ENCODE measurements around the gene ZNF708.
"Not testable (repeated sequence)": the region's sequence is repeated elsewhere in the genome, so short reads cannot be mapped to it uniquely, and the experiment has no call there.

The ZNF708 gene

GRCh38 chr19:21260164-21260847 lies 68.9 kb downstream of the ZNF708 start:
- no peak for FAIRE-seq

GRCh38 chr19:21259421-21260124 lies 69.6 kb downstream of the ZNF708 start:
- not testable (repeated sequence) for FAIRE-seq; DNase-seq (ENCODE audit: low spot score)

More at GRCh38 chr19:21260164-21260847, 68.9 kb downstream of the ZNF708 start:
- DNase-seq (ENCODE audit: low spot score): no peak

- DNase-seq (ENCODE audit: low spot score) (no peak), FAIRE-seq (no peak)
Measured at GRCh38 chr19:21256722-21257121, 72.5 kb downstream of the ZNF708 start.

All from RCC 7860 (cell line).